IMR-90 (cell line): ENCODE results near the gene HNRNPL. TPM values are rescaled to one million over a fixed set of nuclear protein-coding genes. Genes with fewer than 3 reads are reported as not detected.

Source experiments
- ATAC-seq: fragments of 200-7000 bp; cut with Tn5 transposase; 2 replicates; pipeline ENCODE4 v1.9.1; 2020; ENCODE audit warnings: low read depth, mild to moderate bottlenecking, moderate library complexity
- BruUV-seq: library from RNA; stranded (reverse); fragments of 400-500 nt; replicated peaks from 2 replicates; lab custom pipeline; 2021; lab: Mats Ljungman, UMichigan
- CTCF ChIA-PET: fragments of 300-600 bp; formaldehyde crosslinking; extraction: SDS; loops from one replicate; lab custom pipeline; 2021; ENCODE audit warnings: antibody characterized with exemption; lab: Yijun Ruan, JAX
- POLR2A ChIA-PET: fragments of 300-600 bp; sonication (Branson Sonifier 250); formaldehyde crosslinking; loops from one replicate; lab custom pipeline; 2022; ENCODE audit warnings: antibody characterized with exemption; ENCODE audit not compliant: unreplicated experiment; lab: Charles Lee
- DNase-seq: peaks from one replicate; pipeline ENCODE4 v3.0.0; 2013
- H2AFZ ChIP-seq: replicated peaks from 2 replicates; pipeline ENCODE3; 2013; ENCODE audit warnings: low read length, mild to moderate bottlenecking; ENCODE audit not compliant: poor library complexity
- H2AK5ac ChIP-seq: 2 replicates; pipeline ENCODE4 v1.6.1; 2013; ENCODE audit warnings: low read depth, low read length, inconsistent platforms
- H2AK9ac ChIP-seq: replicated peaks from 2 replicates; pipeline ENCODE3; 2013; ENCODE audit warnings: mild to moderate bottlenecking, low read depth, low read length, moderate library complexity; ENCODE audit not compliant: poor library complexity
- H2BK120ac ChIP-seq: 2 replicates; pipeline ENCODE4 v1.6.1; 2013; ENCODE audit warnings: low read depth, low read length, inconsistent platforms
- H2BK15ac ChIP-seq: 3 replicates; pipeline ENCODE4 v1.6.1; 2013; ENCODE audit warnings: low read depth, low read length, inconsistent platforms
- H2BK20ac ChIP-seq: 2 replicates; pipeline ENCODE4 v1.6.1; 2013; ENCODE audit warnings: low read depth, mild to moderate bottlenecking, inconsistent platforms, low read length, moderate library complexity
- H2BK5ac ChIP-seq: 2 replicates; pipeline ENCODE4 v1.6.1; 2013; ENCODE audit warnings: mild to moderate bottlenecking, low read depth, low read length, inconsistent platforms; ENCODE audit not compliant: poor library complexity, severe bottlenecking
- H3K14ac ChIP-seq: replicated peaks from 2 replicates; pipeline ENCODE4 v1.6.1; 2013; ENCODE audit warnings: low read depth, low read length, inconsistent platforms
- H3K18ac ChIP-seq: 2 replicates; pipeline ENCODE4 v1.6.1; 2013; ENCODE audit warnings: low read depth, low read length, control low read depth
- H3K23ac ChIP-seq: 2 replicates; pipeline ENCODE4 v1.6.1; 2013; ENCODE audit warnings: low read depth, low read length, inconsistent platforms
- H3K27ac ChIP-seq: 2 replicates; pipeline ENCODE4 v1.5.1; 2013; ENCODE audit warnings: mild to moderate bottlenecking, control low read depth, low read length; ENCODE audit not compliant: insufficient read depth
- H3K27me3 ChIP-seq: 2 replicates; pipeline ENCODE4 v1.6.1; 2013; ENCODE audit warnings: low read length; ENCODE audit not compliant: control insufficient read depth, insufficient read depth
- H3K36me3 ChIP-seq: 2 replicates; pipeline ENCODE4 v1.6.1; 2013; ENCODE audit warnings: low read length, mixed read lengths; ENCODE audit not compliant: control insufficient read depth, insufficient read depth
- H3K4ac ChIP-seq: 2 replicates; pipeline ENCODE4 v1.6.1; 2013; ENCODE audit warnings: low read depth, low read length, inconsistent platforms
- H3K4me1 ChIP-seq: 2 replicates; pipeline ENCODE4 v1.6.1; 2013; ENCODE audit warnings: low read length, mixed read lengths; ENCODE audit not compliant: control insufficient read depth, insufficient read depth
- H3K4me2 ChIP-seq: 2 replicates; pipeline ENCODE4 v1.6.1; 2013; ENCODE audit warnings: low read depth, mild to moderate bottlenecking, control low read depth, low read length, moderate library complexity
- H3K4me3 ChIP-seq: 2 replicates; pipeline ENCODE4 v1.5.1; 2013; ENCODE audit warnings: low read depth, mild to moderate bottlenecking, control low read depth, low read length, moderate library complexity; ENCODE audit not compliant: insufficient read depth
- H3K56ac ChIP-seq: 2 replicates; pipeline ENCODE4 v1.6.1; 2013; ENCODE audit warnings: low read length, inconsistent platforms; ENCODE audit not compliant: insufficient read depth; ENCODE audit errors: extremely low read depth
- H3K79me1 ChIP-seq, 2 experiments: 2 replicates each; pipeline ENCODE4 v1.6.1; 2013; ENCODE audit warnings: low read length in 2 of 2, inconsistent platforms in 1 of 2, low read depth in 1 of 2
- H3K9ac ChIP-seq: 2 replicates; pipeline ENCODE4 v1.6.1; 2013; ENCODE audit warnings: low read depth, low read length, control low read depth
- H3K9me1 ChIP-seq: 2 replicates; pipeline ENCODE4 v1.6.1; 2013; ENCODE audit warnings: low read length, inconsistent platforms; ENCODE audit not compliant: insufficient read depth
- H3K9me3 ChIP-seq: 2 replicates; pipeline ENCODE4 v1.6.1; 2013; ENCODE audit warnings: low read length; ENCODE audit not compliant: control insufficient read depth, insufficient read depth
- H4K20me1 ChIP-seq: 2 replicates; pipeline ENCODE4 v1.6.1; 2013; ENCODE audit warnings: low read length, inconsistent platforms; ENCODE audit not compliant: insufficient read depth
- H4K5ac ChIP-seq: 2 replicates; pipeline ENCODE4 v1.6.1; 2013; ENCODE audit warnings: mild to moderate bottlenecking, low read depth, low read length, control low read depth
- H4K8ac ChIP-seq, 2 experiments: 2 replicates each; pipeline ENCODE4 v1.6.1; 2013; ENCODE audit warnings: low read depth in 2 of 2, low read length in 2 of 2, control low read depth in 1 of 2, inconsistent platforms in 1 of 2
- H4K91ac ChIP-seq: 2 replicates; pipeline ENCODE4 v1.6.1; 2013; ENCODE audit warnings: low read depth, low read length, inconsistent platforms; ENCODE audit not compliant: insufficient read depth
- BHLHE40 ChIP-seq: fragments of 150-350 bp; IDR thresholded peaks from 2 replicates; pipeline ENCODE4 v1.6.1; 2016; ENCODE audit warnings: mild to moderate bottlenecking, low read depth, low read length
- CEBPB ChIP-seq: IDR thresholded peaks from 2 replicates; pipeline ENCODE4 v1.6.1; 2012; ENCODE audit warnings: low read depth, low read length, improper control_type of control experiment
- CHD1 ChIP-seq: IDR thresholded peaks from 2 replicates; pipeline ENCODE4 v1.6.1; 2012; ENCODE audit warnings: low read depth, low read length, improper control_type of control experiment
- FOS ChIP-seq: fragments of 150-350 bp; IDR thresholded peaks from 2 replicates; pipeline ENCODE4 v1.6.1; 2016; ENCODE audit warnings: low read depth, low read length
- MAFK ChIP-seq: IDR thresholded peaks from 2 replicates; pipeline ENCODE4 v1.6.1; 2012; ENCODE audit warnings: low read depth, low read length, improper control_type of control experiment
- MAZ ChIP-seq: IDR thresholded peaks from 2 replicates; pipeline ENCODE4 v1.6.1; 2012; ENCODE audit warnings: low read depth, mild to moderate bottlenecking, low read length, improper control_type of control experiment, moderate library complexity, borderline replicate concordance
- MXI1 ChIP-seq: IDR thresholded peaks from 2 replicates; pipeline ENCODE4 v1.6.1; 2012; ENCODE audit warnings: low read depth, mild to moderate bottlenecking, low read length, moderate library complexity, borderline replicate concordance
- NFE2L2 ChIP-seq: fragments of 150-350 bp; IDR thresholded peaks from 2 replicates; pipeline ENCODE4 v1.6.1; 2016; ENCODE audit warnings: low read depth, mild to moderate bottlenecking, low read length
- POLR2A ChIP-seq: IDR thresholded peaks from 2 replicates; pipeline ENCODE4 v1.6.1; 2012; ENCODE audit warnings: mild to moderate bottlenecking, low read depth, low read length
- RAD21 ChIP-seq: IDR thresholded peaks from 2 replicates; pipeline ENCODE4 v1.6.1; 2012; ENCODE audit warnings: low read length, improper control_type of control experiment
- RCOR1 ChIP-seq: IDR thresholded peaks from 2 replicates; pipeline ENCODE4 v1.6.1; 2012; ENCODE audit warnings: mild to moderate bottlenecking, low read length, improper control_type of control experiment; ENCODE audit not compliant: insufficient replicate concordance
- RFX5 ChIP-seq: IDR thresholded peaks from 2 replicates; pipeline ENCODE4 v1.8.0; 2012; ENCODE audit warnings: low read depth, mild to moderate bottlenecking, low read length, moderate library complexity
- SMC3 ChIP-seq: fragments of 150-350 bp; IDR thresholded peaks from 2 replicates; pipeline ENCODE4 v1.6.1; 2016; ENCODE audit warnings: low read depth, mild to moderate bottlenecking, antibody characterized with exemption, low read length, moderate library complexity
- WGBS, 2 experiments: methylation state at CpG; one replicate each; pipeline versions ENCODE4 v1.1.5 to v1.1.7; 2013; ENCODE audit warnings: missing lambda C conversion rate in 2 of 2; ENCODE audit not compliant: insufficient read length in 1 of 2; ENCODE audit errors: extremely low coverage in 2 of 2; 5-methylcytosine and 5-hydroxymethylcytosine counted together
- dilution Hi-C: fragments of 300-500 bp; cut with HindIII; formaldehyde crosslinking; loops from one replicate; pipeline ENCODE4 v1.14.3; 2018; ENCODE audit warnings: low sequenced_read_pairs; ENCODE audit not compliant: unreplicated experiment
- in situ Hi-C: fragments of 300-500 bp; cut with MboI; formaldehyde crosslinking; loops from 3 replicates; pipeline ENCODE4 v1.14.3; 2019; ENCODE audit warnings: low sequenced_read_pairs, inconsistent platforms, mixed read lengths
- intact Hi-C: fragments of 100-400 bp; cut with micrococcal nuclease; formaldehyde crosslinking; loops from 2 replicates; pipeline ENCODE4 v1.10.0; 2022
- polyA plus RNA-seq, 3 experiments: library from polyadenylated mRNA; depleted of rRNA; stranded (reverse); fragments of >200 nt; gene quantifications; 2 replicates each; pipeline ENCODE4 v1.2.3, GENCODE V29; 2012; ENCODE audit warnings: low replicate concordance in 1 of 3
- total RNA-seq: library from RNA; depleted of rRNA; stranded (reverse); fragments of >200 nt; gene quantifications from 2 replicates; pipeline ENCODE4 v1.2.3, GENCODE V29; 2012
- TF ChIP-seq, protein P1 (sequence below): conservative IDR thresholded peaks from 2 replicates; pipeline ENCODE4 v1.5.1; 2012; ENCODE audit warnings: mild to moderate bottlenecking, low read depth, low read length, improper control_type of control experiment
- TF ChIP-seq, protein P2 (sequence below): fragments of 150-350 bp; IDR thresholded peaks from 2 replicates; pipeline ENCODE4 v1.6.1; 2016; ENCODE audit warnings: low read depth, mild to moderate bottlenecking, low read length, moderate library complexity, borderline replicate concordance
- TF ChIP-seq, protein P3 (sequence below): fragments of 150-350 bp; IDR thresholded peaks from 2 replicates; pipeline ENCODE4 v1.6.1; 2017; ENCODE audit warnings: mild to moderate bottlenecking, antibody characterized with exemption, low read length, low read depth

The HNRNPL gene
- total and polyA plus RNA-seq, 2 of the 4 experiments (the other 2 are of a cell fraction): 277 to 429 TPM

DNA sequence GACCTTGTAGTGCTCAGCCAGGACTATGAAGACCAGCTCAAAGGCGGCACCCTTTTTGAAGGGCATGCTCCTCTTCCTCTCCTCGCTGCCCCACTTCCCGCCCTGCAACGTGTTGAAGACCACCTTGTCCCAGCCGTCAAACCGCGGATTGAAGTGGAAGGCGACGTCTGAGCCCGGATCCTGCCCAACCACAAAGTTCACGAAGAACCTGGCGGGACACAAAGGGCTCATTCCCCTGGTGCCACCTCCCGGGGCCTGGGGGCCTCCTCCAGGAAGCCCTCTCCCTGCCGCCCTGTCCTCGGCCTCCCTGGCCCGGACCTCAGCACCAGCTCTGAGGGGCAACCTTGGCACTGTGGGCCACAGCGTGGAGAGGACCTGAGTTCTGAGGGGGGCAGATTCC lies 41.0 kb downstream of the HNRNPL start:
- no peak for ATAC-seq
- dilution Hi-C loops (no loop called here), in situ Hi-C loops (no loop called here), intact Hi-C loops (no loop called here)
- Histone ChIP-seq H3K9ac (no peak overlapping the region), H3K9me3 (no peaks in the 10 kb centered on the region), H3K27ac (no peak overlapping the region), H3K4me1 (no peaks in the 10 kb centered on the region), H2AK5ac (no peak overlapping the region), H4K5ac (no peak overlapping the region), H2AK9ac (peak overlapping the region; percentile 70), H4K91ac (0 out of 2 replicates have a peak overlapping the region, but pooled peaks have one; percentile 15), H3K4ac (no peak overlapping the region), H3K4me3 (no peak overlapping the region), H3K18ac (no peak overlapping the region), H2BK15ac (no peak overlapping the region), H4K8ac (no peak overlapping the region), H3K9me1 (peaks cover 3% of the 10 kb centered on the region; the same call in 1 of the 2 replicates), H3K56ac (no peak overlapping the region), H3K23ac (no peak overlapping the region), H3K14ac (no peak overlapping the region), H3K27me3 (no peaks in the 10 kb centered on the region), H3K36me3 (no peaks in the 10 kb centered on the region), H4K20me1 (no peaks in the 10 kb centered on the region), H3K4me2 (no peak overlapping the region), H2BK120ac (no peak overlapping the region), H3K79me1 (no peaks in the 10 kb centered on the region), H2BK5ac (no peak overlapping the region), H2BK20ac (no peak overlapping the region), H2AFZ (no peak overlapping the region)
- DNase-seq: no peak
- POLR2A ChIA-PET: no interaction called here
- no TSS peak for BruUV-seq
- CTCF ChIA-PET: interaction anchor here (0.7 kb wide), 1 partner anchor 26 kb away, joined by 5 read pairs; no protein-coding TSS in a partner anchor
- WGBS, 2 experiments: 100% methylated on average over 1 of the region's 17 CpGs; no CpG with 5 or more reads in 1 of the 2 experiments
- no peak for TF ChIP-seq CEBPB
- no peak for TF ChIP-seq NFE2L2
- TF ChIP-seq, protein P1, sequence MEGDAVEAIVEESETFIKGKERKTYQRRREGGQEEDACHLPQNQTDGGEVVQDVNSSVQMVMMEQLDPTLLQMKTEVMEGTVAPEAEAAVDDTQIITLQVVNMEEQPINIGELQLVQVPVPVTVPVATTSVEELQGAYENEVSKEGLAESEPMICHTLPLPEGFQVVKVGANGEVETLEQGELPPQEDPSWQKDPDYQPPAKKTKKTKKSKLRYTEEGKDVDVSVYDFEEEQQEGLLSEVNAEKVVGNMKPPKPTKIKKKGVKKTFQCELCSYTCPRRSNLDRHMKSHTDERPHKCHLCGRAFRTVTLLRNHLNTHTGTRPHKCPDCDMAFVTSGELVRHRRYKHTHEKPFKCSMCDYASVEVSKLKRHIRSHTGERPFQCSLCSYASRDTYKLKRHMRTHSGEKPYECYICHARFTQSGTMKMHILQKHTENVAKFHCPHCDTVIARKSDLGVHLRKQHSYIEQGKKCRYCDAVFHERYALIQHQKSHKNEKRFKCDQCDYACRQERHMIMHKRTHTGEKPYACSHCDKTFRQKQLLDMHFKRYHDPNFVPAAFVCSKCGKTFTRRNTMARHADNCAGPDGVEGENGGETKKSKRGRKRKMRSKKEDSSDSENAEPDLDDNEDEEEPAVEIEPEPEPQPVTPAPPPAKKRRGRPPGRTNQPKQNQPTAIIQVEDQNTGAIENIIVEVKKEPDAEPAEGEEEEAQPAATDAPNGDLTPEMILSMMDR: no peak
- no peak for TF ChIP-seq MXI1
- TF ChIP-seq RFX5: no peak
- TF ChIP-seq MAZ: no peak
- TF ChIP-seq, protein P2, sequence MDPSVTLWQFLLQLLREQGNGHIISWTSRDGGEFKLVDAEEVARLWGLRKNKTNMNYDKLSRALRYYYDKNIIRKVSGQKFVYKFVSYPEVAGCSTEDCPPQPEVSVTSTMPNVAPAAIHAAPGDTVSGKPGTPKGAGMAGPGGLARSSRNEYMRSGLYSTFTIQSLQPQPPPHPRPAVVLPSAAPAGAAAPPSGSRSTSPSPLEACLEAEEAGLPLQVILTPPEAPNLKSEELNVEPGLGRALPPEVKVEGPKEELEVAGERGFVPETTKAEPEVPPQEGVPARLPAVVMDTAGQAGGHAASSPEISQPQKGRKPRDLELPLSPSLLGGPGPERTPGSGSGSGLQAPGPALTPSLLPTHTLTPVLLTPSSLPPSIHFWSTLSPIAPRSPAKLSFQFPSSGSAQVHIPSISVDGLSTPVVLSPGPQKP: no peak
- no peak for TF ChIP-seq BHLHE40
- TF ChIP-seq POLR2A: no peak
- no peak for TF ChIP-seq MAFK
- no peak for TF ChIP-seq RCOR1
- TF ChIP-seq, protein P3, sequence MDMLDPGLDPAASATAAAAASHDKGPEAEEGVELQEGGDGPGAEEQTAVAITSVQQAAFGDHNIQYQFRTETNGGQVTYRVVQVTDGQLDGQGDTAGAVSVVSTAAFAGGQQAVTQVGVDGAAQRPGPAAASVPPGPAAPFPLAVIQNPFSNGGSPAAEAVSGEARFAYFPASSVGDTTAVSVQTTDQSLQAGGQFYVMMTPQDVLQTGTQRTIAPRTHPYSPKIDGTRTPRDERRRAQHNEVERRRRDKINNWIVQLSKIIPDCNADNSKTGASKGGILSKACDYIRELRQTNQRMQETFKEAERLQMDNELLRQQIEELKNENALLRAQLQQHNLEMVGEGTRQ: no peak
- no peak for TF ChIP-seq RAD21
- no peak for TF ChIP-seq FOS
- TF ChIP-seq SMC3: no peak
- TF ChIP-seq CHD1: no peak
